ENCODE results near the gene CRELD2.

CRELD2 gene

GRCh38 chr22:49948116-49948957 is 29.9 kb downstream of the CRELD2 start:
- no peak for DNase-seq

DNA sequence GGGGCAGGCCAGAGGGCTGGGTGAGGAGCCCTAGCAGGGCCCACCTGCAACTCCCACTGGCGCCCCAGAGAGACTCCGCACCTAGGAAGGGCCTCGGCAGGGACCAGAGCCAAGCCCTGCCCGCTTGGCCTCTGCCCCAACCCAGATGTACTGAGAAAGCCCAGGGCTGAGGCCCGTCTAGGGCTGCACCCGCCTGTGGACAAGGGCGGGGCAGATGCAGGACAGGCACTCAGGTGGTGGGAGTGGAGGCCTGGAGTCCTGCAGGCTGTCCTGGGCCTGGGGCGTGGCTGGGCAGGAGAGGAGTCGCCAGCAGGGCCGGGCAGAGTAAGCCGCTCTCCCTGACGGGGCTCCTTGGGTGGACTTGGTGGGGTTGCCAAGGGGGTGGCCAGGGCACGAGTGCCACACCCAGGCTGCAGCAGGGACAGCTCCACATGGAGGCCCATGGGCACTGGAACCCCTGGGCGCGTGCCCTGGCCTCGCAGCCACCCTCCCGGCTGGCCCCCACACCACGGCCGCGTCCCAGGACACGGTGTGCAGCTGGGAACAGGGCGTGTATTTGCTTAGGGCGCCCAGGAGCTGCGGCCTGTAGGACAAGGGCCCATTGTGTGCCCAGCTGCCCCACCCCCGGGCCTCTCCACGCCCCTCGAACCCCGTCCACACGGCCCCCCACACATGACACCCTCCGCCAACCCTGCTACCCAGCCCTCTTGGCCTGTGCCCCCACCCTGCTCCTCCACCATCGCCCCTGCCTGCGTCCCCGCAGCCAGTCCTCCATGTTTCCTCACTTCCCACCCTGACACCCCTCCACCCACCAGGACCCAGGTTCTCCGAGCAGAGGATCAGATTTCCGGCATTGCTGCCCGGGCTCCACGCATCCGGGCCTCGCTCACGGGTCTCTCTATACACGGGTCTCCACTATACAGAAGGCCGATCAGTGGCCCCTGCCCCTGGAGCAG is 30.8 kb downstream of the CRELD2 start:
- no peak for DNase-seq

- DNase-seq: no peak
Measured at GRCh38 chr22:49949914-49950292, 31.5 kb downstream of the CRELD2 start.

DNA sequence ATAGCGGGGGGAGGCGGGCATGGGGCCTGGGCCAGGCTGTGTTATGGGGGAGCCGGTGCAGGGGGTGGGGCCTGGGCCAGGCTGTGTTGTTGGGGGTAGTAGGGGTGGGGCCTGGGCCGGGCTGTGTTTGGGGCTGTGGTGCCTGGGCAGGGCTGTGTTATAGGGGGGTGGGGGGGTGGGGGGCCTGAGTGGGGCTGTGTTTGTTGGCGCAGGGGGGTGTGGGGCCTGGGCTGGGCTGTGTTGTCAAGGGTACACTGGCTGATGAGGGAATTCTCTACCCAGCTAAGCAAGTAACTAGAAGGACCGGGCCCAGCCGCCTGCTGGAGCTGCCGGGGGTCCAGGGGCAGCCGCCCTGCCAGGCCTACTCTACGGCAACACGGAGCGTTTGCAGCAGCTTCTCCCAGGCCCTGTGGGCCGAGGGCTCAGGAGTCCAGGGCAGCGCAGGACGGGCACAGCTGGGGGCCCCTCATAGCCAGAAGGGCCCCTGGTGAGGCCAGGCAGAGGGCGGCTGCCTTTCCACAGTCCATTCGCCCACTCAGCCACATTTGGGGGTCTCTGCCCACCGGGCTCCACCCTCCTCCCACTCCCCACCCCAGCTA is 32.1 kb downstream of the CRELD2 start:
- no peak for DNase-seq

DNA sequence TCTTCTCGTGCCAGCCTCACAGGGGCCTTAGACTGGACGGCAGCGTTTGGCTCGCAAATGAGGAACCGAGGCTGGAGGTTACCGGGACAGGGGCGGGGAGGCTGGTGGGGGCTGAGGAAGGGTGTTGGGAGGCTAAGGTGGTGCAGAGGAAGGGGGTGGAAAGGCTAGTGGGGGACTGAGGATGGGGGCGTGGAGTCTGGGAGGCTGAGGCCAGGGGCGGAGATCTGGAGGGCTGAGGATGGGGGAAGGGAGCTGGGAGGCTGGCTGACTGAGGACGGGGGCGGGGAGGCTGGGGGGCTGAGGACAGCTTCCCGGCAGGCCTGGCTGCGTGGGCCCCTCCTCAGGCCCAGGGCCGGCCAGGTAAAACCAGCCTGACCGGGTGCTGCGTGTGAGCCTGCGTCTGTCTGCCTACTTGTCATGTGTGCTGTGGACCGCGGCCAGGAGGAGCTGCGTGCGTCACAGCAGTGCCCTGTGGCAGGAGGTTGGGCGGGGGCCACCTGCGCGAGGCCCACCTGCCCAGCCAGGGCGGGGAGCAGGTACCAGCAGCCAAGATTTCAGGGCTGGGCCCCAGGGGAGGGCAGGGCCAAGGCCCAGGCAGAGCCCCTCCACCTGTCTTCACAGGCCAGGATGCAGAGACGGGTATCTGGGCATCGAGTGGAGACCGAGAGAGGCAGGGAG is 32.7 kb downstream of the CRELD2 start:
- peak; percentile 78 for DNase-seq

DNA sequence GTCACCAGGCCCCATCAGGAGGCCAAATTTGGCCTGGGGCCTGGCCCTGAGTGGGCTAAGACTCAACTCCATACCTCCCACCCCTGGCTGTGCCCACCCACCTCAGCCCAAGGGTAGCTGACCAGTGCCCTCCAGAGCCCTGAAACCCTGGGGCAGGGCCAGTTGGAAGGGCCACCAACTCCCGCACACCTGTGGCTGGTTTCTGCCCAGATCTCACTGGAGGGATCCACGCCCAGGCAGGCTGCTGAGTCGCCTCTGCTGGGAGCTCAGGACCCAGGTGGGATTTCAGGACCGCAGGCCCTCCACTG is 33.2 kb downstream of the CRELD2 start:
- DNase-seq: no peak

DNA sequence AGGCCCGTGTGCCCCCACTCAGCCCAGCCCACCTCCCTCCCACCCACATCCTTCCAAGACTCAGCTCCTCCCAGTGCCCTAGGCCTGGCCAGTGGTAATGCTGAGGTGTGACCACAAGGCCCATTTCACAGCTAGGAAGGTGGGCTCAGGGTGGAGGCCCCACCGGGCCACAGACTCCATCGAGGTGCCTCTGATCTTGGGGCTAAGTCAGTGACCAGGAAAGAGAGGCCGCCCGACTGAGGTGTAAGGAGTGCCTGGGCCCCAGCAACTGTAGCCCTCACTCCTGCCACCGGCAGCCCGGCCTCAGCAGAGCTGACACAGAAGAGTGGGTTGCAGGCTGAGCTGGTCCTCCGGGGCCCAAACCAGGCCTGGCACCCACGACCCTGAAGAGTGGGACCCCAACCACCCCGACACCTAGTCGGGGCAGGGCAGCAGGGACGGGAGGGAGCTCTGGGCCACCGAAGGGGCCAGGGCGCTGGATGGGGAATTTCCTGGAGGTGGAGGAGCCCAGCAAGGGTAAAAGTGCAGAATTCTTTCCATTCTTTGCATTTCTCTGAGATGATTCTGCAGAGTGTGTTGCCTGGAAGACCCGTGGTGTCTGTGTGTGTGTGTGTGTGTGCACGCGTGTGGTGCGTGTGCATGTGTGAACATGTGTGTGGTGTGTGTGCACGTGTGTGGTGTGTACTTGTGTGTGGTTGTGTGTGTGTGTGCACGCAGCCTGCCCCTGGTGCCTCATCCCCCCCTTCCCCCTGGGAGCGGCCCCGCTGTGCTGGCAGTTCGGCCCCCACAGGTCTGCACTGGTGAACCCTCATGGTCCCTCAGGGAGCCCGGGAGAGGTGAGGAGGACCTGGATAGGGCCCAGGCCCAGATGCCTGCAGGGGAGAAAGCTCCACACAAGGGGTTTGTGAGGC is 33.8 kb downstream of the CRELD2 start:
- no peak for DNase-seq

DNA sequence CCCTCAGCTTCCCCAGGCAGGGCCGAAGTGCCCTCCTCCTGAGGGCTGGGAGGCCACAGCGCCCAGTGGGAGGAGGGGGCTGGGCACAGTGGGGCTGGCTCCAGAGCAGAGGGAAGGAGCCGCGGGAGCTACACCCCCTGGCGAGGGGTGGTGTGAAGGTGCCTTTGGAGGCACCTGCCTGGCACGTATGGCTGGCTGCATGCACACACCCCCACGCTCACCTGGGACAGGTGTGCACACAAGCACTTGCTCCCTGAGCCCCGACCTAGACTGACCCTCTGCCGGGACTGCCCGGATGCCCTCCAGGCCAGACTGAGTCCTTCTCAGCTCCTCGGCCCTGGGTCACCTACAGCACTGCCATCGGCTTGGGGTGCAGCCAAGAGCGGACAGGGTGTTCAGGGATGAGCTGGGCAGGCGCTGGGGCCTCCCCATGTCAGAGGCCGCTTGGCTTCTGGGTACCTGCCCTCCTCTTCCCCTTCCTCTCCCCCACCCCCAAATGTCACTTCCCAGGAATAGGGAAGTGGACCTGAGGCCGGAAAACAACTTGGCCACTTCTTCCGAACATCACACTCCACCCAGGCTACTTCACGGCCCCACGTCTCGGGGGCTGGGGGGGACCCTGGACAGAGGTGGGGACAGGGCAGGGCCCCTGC is 34.7 kb downstream of the CRELD2 start:
- no peak for DNase-seq

- DNase-seq: no peak
Measured at GRCh38 chr22:49953680-49954344, 35.4 kb downstream of the CRELD2 start.

DNA sequence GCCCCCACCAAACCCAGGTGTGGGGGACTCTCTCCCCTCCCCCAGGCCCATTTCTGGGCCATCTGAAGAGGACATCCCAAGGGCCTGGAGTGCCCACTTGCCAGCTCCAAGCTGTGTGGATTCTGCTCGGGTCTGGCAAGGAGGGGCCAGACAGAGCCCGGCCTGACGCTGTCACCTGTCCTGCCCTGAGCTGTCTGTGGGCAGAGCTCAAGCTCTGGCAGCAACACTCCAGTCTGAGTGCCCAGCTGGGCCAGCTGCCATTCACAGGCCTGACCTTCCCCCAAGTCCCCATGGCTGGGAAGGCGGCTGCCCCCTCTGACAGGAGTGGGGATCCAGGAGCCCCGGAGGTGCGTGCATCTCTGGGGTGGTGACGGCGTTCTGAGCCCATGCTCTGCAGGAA is 35.9 kb downstream of the CRELD2 start:
- DNase-seq: no peak

DNA sequence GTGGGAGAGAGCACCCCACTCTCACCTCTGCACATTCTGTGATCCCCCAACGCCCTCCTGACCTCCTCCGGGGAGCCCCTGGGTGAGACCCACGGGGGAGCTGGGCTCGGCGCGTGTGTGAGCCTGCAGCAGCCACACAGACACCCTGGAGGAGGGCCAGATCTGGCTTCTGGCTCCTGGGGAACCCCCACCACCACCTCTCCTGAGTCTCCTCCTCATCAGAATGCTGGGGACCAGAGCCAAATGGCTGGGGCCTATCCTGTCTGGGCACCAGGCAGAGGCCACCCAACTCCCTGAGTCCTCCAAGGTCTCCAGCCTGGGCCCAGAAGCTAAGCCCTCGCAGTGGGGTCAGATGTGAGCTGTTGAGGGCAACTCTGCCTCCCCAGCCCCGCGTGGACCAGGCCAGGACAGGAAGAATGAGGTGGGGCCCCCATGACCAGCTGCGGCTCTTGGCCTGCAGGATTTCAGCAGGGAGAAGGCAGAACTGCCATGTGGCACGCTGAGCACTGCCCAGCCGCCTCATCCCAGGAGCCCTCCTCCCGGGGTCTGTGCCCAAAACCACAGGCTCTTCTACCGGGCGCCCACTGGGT is 36.7 kb downstream of the CRELD2 start:
- no peak for DNase-seq

DNA sequence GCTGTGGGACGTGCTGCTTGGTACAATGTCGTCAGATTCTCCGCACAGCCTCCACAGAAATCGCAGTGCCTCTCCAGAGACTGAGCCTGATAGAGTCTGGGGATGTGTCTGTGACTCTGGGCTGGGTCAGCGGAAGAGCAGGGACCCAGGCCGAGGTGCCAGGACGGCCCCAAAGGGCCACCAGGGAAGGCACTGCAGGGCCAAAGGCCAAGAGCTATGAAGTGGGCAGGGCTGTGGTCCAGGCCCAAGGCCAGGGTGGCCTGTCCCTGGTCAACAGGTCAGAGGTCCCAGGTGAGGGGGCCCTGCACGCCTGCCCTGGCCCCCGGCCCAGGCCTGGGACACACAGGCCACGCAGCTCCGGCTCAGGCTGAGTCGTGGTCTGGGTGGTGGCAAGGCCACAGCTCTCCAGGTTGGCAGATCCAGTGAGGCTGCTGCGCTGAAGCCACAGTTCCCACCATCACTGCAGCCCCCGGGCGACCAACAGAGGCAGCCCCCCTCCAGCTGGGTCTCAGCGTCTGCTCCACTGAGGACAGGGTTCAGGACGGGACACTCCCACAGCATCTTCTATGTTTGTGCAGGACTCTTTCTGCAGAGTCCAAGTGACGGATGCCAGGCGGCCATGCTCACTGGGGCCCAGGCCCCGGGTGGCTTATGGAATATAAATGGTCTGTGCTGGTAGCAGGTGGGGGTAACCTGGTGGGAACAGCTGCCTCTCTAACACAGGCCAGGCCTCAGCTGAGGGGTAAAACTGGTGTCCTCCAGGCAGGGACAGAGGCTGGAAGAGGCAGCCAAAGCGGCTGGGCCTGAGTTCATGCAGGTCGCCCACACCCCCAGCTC is 37.4 kb downstream of the CRELD2 start:
- DNase-seq: no peak

DNA sequence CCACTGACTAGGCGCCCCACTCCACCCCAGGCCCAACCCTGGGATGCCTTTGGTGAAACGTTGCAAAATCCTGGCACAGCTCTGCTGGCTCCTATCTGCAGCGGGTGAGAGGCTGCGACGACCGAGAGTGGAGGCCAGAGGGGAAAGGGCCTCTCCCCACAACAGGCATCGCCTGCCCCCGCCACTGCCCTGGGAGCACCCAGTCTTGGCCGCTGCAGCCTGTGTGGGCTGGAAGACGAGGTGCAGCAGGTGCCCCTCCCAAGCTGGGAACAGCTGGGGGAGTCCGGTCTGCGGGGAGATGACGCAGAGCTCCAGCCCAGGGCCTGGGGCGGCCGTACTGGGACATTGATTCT is 38.0 kb downstream of the CRELD2 start:
- DNase-seq: no peak

DNA sequence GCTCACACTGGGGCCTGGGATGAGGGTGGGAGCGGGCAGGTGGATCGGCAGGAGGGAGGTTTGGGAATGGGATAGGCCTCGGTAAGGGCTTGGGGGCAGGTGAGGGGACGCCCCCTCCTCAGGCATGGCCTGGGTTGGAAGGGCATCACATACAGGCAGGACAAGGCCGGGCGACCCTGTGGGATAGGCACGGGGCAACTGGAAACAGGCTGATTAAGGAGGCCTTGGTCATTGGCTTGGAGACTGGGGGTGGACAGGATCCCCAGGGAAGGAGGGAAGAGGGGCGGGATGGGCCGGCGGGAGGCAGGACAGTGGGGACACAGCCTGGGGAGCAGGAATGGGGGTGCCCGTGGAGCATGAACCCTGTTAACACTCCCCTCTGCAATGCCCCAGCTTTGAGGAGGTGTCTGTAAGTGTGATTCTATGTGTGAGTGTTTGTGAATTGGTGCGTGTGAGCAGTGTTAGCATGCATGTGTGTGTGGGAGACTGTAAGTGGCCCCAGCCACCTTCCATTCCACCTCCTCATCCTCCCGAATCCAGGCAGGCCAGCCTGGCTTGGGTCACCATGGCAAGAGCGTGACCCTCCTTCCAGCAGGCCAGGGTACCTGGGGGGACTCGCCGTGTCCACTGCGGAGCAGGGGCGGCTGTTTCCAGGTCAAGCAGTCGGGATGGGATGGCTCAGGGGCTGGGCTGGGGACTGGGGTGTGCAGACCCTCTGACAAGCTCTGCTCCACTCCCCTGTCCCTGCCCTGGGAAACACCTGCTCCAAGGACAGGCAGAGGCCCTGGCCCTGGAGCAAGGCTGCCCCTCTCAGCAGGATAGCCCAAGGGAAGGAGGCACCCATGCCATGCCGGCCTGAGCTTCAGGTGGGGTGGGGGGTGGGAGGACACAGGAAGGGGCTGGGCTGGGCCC is 38.7 kb downstream of the CRELD2 start:
- DNase-seq: no peak

DNA sequence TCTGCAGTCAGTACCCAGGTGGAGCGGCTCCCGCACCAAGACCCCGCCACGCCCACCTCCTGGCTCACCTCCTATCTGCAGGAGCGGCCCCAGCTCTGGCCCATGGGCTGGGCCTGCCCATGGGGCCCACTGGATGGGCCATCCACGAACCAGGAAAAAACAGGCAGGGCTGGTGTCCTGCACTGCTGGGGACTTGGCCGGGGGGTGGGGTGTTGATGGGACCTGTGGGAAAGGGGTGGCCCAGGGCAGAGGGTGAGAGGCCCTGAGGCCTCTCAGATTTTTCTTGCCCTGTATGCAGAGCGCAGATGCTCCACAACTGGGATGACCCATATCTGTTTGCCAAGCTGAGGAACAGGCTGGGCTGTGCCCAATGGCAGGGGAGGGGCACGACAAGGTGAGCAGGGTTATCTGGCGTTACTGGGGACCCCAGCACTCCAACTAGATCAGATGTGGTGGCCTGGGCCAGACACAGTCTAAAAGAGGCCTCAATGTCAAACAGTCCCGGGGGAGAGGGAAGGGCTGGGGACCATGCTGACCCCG is 39.5 kb downstream of the CRELD2 start:
- no peak for DNase-seq

DNA sequence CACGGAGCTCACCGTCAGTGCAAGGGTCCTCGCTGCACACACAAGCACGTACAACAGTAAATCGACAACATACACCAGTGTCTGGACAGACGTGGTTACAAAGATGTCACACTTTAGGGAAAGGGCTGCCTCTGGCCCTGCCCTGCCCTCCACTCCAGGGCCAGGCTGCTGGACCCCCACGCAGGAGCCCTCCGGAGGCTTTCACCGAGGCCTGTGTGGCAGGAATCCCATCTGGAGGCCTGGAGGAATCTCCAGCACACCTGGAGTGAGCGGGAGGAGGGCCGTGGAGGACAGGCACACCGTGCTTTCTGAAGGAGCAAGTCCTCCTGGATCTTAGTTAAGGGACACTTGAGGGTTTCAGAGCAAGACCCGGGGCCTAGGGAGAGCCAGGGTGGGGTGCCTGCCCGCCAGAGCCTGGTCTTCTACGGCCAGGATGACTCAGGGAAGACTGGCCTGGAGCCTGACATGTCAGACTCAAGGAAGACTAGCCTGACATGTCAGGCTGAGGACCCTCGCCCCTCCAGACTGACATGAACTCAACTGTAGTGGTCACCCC is 40.0 kb downstream of the CRELD2 start:
- DNase-seq: no peak

DNA sequence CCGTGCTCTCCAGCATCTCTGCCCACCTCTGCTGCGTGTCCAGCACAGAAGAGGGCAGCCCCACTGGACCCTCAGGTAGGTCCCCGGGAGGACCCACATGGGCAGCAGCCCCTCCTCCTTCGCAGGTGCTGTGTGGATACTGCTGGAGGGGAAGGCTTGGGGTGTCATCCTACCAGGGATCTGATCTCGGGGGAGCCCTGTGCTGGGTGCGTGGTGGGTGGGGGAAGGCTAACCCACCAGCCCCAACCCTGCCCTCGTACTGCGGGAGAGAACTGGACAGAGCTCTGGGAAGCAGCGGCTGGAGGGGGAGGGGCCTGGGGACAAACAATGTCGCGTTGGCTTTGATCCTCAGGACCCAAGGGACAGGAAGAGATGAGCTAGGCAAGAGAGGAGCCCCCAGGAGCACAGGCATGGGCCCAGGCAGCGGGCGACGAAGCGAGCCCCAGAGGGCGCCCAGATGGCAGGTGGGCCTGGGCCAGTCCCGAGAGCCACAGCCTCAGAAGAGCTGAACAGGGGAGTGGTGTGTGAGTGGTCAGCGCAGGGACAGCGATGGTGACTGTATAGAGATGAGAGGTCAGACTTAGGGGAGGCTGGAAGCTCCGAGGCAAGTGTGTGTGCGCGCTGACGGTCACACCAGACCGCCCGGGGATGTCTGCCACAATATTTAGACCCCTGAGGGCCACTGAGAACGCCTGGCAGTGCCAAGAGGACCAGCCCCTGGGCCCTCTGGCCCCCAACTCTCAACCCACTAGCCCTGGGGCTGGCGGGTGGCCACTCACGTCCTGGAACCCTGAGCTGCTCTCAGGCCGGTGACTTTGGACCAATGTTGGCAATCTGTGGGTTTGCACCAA is 40.7 kb downstream of the CRELD2 start:
- no peak for DNase-seq
